ENCODE measurements around the gene GPC1.

DNA sequence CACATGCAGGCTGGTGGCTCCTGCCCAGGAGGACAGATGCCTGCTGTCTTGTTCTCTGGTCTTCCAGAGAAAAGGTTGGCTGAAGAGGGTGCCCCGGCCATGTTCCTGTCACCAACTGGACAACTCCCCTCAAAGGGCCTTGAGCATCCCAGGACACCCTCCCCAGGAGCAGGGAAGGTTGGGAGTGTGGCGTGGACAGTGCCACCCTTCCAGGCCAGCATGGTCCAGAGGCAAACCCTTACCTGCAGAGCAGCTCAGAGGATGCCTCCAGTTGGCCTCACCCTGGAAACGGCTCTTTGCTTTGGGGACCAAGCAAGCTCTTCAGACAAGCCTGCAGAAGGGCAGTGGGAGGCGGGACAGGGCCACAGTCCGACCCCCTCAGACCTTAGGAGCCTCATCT, 4.9 kb upstream of the GPC1 start:
- TF ChIP-seq POLR2AphosphoS5 (IDR thresholded peaks at IDR 0.05; ENCODE audit: low read depth, low read length) (no peak), TAF1 (IDR thresholded peaks at IDR 0.05; ENCODE audit: borderline replicate concordance, insufficient read depth, low read length) (no peak), SIN3A (IDR thresholded peaks at IDR 0.05; ENCODE audit: borderline replicate concordance, insufficient read depth, low read length) (no peak)
- TF ChIP-seq, protein P1, sequence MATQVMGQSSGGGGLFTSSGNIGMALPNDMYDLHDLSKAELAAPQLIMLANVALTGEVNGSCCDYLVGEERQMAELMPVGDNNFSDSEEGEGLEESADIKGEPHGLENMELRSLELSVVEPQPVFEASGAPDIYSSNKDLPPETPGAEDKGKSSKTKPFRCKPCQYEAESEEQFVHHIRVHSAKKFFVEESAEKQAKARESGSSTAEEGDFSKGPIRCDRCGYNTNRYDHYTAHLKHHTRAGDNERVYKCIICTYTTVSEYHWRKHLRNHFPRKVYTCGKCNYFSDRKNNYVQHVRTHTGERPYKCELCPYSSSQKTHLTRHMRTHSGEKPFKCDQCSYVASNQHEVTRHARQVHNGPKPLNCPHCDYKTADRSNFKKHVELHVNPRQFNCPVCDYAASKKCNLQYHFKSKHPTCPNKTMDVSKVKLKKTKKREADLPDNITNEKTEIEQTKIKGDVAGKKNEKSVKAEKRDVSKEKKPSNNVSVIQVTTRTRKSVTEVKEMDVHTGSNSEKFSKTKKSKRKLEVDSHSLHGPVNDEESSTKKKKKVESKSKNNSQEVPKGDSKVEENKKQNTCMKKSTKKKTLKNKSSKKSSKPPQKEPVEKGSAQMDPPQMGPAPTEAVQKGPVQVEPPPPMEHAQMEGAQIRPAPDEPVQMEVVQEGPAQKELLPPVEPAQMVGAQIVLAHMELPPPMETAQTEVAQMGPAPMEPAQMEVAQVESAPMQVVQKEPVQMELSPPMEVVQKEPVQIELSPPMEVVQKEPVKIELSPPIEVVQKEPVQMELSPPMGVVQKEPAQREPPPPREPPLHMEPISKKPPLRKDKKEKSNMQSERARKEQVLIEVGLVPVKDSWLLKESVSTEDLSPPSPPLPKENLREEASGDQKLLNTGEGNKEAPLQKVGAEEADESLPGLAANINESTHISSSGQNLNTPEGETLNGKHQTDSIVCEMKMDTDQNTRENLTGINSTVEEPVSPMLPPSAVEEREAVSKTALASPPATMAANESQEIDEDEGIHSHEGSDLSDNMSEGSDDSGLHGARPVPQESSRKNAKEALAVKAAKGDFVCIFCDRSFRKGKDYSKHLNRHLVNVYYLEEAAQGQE (IDR thresholded peaks at IDR 0.05; ENCODE audit: insufficient read depth in 1 of 2, low read depth in 2 of 2, low read length in 2 of 2), result no peak

Data from PFSK-1 (cell line).